NCI-H146 treated with DMSO at 0.1 percent for 48 hours (cell line): ENCODE results near the gene TAS2R38.

Experiments
- DNase-seq: peaks from one replicate; lab custom pipeline; 2025; ENCODE audit not compliant: unreplicated experiment; lab: John Stamatoyannopoulos, UW

TAS2R38 gene

DNA sequence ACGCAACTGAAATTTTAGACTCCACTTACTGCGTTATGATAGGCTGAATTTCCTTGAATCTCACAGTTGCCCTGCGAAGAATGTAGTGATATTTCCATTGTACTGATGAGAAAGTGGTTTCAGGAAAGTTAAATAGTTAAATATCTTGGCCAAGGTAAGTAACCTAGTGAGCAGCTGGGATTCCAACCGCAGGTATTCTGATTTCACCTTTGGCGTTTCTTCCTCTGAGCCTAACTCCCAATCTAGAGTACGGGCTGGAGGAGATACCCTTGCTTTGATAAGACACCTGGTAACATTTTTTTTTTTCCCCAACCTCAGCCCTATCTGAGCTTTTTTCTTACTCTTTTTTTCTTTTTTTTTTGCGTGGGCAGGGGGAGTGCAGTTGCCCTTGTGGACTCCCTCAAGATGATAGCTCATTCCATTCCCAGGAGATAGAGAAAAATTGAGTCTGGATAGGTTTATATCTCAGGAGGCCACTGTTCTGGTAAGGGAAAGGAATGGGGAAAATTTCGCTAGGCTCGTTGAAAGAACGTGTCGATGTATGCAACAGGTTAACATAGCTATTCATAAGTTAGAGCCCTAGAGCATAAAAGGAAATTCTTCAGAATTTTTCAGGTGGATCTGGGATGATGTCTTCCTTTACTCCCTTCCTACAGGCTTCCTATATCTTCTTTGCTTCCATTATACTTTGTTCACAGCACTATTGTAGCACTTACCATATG lies 3.1 kb upstream of the TAS2R38 start:
- no peak for DNase-seq

DNA sequence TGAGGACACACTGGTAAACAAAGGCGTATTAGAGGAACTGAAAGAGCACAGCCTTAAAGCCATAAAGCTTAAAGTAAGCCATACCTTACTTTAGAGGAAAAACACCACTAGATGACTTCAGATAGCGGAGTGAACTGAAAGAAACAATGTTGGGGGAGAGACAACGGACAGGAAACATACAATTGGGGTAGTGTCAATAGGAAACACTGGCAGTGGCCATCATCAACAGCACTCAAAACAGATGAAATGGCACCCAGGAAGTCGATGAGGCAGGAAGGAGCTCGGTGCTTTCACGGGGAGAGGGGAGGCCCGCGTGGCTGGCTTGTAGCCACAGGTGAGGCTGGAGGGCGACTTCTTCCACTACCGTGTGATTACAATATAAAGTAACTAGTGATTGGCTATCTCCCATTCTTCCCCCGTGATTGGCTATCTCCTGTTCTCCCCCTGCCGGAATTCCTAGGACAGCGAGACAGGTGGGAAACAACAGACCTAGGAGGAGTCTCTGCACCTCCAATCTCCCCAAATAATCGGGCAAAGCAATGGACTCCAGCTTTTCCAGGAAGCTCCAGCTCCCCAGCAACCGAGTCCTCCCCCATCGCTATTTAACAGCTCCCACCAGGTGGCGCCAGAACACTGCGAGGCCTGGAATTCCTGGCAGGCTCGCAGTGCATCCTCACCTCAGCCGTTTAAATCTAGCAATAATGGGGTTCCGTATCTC lies 2.4 kb upstream of the TAS2R38 start:
- DNase-seq, result no peak

DNA sequence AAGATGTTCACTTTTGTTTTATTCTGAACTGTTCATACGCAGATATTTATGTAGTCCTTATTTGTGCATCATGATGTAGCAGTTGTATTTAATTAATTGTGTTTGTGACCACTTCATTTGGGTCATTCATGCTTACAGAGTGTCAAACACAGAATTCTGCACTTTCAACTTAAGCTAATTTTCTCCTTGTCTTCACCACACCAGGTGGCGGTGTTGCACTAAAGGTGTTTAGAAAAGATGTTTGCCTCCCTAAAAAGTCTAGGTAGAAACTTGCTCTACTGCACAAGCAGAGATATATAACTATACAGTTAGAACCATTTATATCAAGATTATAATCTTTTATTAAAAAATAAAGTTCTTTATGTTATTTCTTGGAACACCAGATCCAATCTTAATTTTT lies 1.3 kb upstream of the TAS2R38 start:
- DNase-seq, result no peak

DNA sequence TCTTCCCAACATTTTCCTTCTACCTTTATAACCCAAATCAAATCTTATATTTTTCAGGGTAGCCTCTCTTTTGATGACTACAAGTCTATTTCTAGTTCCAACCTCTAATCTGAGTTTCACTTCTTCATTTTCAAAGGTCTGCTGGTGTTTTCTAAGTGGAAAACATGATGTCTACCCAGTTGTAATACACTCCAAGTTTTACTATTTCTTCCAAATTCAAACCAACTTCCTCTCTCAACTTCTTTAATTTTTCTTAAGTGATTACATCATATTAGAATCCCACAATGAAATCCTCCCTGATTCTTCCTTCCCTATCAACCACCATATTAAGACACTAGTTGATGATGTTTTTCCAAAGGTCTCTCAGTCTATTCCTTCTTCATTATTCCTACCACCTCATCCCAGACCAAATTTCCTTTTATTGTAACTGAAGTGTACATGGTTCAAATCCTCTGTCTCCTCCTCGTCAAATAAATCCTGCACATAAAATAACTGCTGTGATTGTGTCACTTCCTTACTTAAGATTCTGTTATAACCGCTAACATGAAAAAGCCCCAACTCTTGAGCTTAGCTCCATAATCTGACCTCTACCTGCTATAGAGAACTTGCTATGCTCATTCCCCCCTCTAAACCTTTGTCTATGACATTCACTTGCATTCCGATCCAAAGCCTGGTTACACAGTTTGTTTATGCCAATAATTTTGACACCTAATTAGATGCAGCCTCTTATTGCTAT lies 12.7 kb downstream of the TAS2R38 start:
- no peak for DNase-seq

DNA sequence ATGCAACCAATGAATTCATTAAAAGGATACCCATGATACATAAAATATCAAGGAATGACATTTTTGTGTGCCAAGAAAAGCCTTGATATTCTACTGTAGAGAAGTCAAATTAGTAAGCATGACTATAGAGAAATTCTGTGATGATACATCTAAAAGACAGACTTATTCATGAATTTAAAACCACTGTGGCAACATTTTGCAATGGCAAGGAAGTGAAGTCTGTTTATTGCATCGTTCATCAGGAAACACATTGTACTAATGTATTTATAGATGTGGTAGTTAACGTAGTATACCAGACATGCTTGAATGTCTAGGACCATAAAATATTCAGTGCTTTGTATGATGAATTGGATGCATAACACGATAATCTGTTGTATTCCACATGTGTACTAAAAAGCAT lies 17.5 kb downstream of the TAS2R38 start:
- DNase-seq, result no peak

DNA sequence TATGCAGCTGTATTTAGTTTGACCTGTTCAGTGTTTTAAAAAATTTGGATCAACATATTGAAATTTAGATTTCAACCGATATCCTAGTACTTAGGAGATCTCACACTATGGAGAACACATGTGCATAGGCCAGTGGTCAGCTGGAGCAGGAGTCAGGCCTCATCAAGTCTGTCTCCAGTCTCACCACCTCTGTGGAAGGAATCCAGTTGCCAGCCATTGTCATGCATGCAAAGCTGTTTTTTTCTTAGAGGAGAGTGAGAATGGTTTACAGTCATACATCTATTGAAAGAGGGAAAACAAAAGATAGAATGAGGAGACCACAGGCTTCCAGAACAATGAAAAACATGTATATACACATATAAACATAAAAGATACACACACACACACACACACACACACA lies 19.2 kb downstream of the TAS2R38 start:
- DNase-seq, result no peak

DNA sequence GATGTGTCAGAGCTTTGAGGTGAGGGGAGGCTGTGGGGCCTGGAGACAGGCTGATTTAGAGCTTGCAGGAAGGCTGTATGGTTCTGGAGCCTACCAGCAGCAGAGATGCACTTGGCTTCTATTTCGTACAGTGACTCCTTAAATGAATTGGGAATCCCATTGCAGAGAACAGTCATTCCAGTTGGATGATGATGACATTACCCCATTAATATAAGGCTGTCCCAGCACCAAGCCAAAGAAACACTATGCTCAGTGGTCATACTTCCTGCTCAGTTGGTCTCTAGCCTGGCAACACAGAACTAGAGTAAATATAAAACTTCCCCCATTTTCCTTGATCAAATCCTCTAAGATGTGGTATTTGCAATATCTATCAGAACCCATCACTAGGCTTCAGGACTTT lies 21.1 kb downstream of the TAS2R38 start:
- DNase-seq, result no peak

DNA sequence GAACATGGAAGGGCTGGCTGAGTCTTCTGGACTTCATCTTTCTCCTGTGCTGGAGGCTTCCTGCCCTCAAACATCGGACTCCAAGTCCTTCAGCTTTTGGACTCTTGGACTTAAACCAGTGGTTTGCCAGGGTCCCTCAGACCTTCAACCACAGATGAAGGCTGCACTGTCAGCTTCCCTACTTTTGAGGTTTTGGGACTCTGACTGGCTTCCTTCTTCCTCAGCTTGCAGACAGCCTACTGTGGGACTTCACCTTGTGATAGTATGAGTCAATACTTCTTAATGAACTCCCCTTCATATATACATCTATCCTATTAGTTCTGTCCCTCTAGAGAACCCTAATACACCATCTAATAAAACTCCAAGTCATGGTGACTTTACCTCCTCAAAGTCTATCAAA lies 22.8 kb downstream of the TAS2R38 start:
- DNase-seq, result no peak

DNA sequence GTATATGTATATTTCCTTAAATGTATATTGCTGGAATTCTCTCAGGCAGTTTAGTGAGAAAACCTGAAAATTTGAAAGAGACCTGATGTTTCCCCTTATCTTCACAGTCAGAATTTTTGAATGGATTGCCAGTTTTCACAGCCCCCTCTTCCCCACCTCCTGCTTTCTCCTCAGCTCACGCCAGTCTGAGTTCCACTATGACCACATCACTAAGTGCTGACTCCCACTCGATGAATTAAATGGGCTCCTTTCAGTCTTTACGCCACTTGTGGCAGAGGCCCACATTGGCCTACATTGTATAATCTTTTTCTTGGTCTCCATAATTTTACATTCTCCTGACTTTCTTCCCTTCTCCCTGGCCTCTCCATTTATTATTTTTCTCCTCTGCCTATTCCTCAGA lies 23.7 kb downstream of the TAS2R38 start:
- no peak for DNase-seq

DNA sequence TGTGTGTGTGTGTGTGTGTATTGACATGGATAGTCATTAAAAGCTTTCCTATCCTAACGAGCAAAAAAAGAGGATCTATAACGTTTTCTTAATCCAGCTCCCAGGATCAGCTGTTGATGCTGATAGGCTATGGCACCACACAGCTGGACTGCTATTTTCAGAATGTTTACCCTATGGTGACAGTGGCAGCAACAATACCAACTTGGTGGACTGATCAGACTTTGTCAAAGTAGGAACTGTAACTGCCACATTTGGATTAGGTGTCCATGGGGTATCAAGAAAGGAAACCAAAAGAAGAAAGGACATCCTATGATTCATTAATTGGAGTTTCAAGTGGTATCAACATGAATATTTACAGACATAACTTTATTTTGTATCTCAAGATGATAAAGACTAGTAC lies 24.1 kb downstream of the TAS2R38 start:
- DNase-seq, result no peak

DNA sequence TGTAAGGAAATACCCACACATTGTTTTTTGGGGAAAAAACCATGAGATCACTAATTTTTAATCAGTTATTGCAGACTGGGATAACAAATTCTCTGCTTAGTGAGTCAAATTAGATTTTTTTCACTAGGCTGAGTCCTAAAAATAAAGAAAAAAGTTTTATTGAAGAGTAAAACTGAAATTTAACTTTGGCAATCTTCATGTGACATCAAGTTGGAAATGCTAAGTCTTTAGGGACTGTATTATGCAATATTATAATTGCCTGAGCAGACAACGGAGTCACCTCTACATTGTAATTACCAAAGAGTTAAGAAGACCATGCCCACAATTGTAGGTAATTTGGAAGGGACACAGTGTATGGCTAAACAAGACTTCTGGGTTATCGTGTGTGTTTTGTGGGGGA lies 24.6 kb downstream of the TAS2R38 start:
- DNase-seq, result no peak

DNA sequence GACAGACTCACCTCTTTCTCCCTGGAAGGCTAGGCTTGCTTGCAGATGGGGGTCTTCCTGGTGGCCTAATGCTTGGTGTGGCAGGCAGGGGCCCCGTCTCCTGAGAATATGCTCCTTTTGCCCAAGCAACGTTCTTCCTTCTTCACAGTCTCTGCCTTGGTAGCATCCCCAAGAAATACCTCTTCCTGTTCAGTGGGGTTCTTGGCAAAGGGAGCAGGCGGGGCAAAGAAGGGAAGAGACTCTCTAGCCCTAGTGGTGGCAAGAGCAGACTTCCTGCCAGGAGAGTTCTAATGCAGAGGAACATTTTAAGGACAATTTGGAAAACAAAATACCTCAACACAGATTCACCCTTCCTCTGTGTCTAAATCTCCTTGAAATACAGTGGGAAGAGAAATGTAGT lies 26.8 kb downstream of the TAS2R38 start, which contains the start of gene CLEC5A:
TSS of gene CLEC5A (minus strand) at position 179 of the 400 bp plus-strand sequence. CDS start 682 bp downstream, outside the sequence.
- DNase-seq, result no peak

DNA sequence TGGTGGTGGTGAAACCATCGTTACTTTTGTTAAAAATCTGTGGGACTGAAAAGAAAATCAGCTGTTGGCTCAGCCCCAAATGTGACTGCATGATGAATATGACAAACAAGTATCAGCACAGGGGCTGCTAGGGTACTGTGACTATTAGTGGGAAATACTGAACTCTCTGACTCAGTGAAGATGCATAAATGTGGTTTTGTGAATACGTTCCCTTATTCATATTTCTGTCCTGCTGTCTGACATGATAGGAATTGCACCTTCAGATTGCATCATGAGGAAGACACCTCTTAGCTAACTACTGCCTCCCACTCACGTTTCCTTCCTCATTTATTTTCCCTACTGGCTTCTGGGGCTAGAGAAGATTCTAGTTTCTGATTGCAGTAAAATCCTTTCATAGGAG lies 28.2 kb downstream of the TAS2R38 start:
- DNase-seq, result no peak

DNA sequence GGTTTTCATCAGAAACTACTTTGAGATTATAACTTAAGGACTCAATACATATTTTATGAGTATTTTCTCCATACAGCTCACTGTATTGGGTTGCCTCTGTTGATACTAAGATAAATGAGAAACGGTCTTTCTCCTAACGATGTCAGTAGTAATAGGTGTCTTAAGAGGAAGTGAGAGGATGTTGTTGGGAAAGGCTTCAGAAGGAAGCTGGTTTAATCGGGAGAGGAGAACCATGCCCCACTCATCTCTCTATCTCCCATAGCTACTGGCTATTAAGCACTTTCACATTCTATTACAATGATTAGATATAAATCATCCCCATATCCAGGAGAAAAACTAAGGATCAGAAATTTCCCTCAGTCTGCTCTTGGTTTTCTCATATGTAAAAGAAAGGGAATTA lies 28.8 kb downstream of the TAS2R38 start:
- DNase-seq, result no peak

DNA sequence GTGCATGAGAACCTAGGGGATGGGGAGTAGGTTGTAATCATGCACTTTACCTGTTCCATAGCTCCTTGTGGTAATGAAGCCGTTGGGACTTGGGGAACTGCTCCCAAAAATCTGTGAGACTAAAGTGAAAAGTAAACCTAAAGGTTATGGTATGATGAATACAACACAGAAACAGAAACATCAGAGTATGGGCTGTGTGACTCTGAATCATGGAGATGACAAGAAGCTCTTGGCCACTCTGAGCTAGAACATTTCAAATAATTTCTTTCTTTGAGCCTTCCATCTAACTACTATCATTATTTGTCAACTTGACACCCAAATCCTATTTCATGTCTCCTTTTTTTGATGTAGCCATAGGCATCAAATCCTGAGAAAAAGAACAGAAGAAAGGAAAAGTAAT lies 29.7 kb downstream of the TAS2R38 start:
- DNase-seq, result no peak

DNA sequence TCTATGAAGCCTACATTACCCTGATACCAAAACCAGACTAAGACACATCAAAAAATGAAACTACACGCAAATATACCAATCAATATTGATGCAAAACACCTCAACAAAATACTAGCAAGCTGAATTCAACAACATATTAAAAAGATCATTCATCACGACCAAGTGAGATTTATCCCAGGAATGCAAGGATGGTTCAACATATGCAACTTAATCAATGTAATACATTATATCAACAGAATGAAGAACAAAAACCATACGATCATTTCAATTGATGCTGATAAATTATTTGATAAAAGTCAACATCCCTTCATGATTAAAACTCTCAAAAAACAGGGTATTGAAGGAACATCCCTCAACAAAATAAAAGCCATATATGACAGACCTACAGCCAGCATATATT lies 32.5 kb downstream of the TAS2R38 start:
- no peak for DNase-seq

DNA sequence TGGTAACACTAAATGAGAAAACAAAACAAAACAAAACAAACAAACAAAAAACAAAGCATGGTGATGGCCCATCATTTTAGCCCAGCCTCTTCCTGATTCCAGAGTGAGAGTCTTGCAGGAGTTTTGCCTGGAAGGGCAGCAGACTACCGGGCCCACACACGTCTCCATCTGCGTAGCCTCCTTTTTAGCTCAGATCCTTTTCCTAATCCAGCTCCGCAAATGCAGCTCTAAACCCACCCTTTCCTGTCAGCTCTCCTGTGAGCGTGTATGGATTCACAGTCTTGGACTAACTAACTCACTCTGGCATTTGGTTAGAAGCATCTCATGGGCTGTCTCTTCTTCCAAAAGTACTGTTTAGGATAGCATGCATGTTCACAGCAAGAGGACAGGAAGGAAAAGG lies 43.4 kb downstream of the TAS2R38 start:
- no peak for DNase-seq

DNA sequence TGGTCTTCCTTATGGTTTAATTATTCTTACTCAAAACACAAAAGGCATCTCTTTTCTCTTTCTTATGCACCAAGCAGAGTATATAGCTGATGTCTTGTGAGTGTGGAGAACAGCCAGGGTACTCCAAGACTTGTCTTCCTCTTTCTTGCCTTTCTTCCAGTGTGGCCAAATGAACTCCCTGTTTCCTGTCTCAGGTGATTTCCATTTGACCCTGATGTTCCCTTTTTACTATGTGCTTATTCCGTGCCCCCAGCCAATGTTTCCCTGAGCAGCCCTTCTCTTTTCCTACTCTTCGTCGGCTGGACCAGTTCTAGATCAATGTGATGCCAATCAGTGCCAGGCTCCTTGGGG lies 44.8 kb downstream of the TAS2R38 start:
- no peak for DNase-seq

DNA sequence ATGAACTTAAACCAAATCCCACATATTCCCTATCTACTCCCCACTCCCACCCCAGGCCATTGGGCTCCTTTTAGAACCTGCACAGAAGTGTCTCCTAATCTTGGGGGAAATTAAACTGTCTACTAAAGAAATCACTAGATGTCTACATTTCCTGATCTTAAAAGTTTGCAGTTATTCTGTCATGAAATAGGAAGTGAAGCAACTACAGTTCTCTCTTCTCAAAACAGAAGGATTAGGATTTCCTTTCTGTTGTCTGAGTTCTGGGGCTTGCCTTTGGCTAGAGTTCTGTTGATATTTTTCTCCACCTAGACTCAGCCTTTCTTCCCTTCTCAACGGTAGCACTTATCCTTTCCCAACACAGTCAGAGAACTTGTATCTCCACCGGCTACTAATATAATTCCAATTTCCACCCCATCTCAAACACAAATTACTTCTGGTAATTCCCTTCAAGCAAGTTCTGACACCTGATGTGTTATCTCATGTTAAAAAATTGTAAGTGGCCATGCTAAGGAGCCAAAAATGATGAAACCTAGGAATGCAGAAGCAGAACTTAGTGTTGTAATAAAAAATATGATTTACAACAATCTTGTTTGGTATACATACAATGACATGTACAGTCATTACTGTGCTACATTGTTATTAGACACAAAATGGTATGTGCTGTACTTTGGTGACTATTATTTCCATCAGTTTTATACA lies 45.3 kb downstream of the TAS2R38 start:
- DNase-seq, result no peak
